ENCODE measurements around the gene KDM5B. TPM values are rescaled to one million over a fixed set of nuclear protein-coding genes. Genes with fewer than 3 reads are reported as not detected.

Gene KDM5B
- polyA plus RNA-seq, 3 donors, result 3.4 to 12.5 (median 10.6) TPM

DNA sequence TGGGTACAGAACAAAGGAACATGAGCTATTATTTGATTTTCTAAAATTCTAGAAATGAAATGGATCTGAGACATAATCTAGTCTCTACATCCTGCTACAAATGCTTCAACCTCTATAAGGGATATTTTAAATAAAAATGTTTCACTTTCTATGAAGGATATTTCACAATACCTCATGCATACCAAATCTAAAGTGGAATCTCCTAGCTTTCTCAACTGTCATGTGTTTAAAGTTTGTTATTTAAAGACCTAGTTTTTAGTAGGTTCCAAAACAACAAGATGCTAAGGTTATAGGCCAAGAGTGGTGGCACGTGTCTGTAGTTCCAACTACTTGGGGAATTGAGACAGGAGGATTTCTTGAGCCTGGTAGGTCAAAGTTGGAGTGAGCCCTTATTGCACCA lies 47.6 kb downstream of the KDM5B start:
- no peaks in the 10 kb centered on the region for H3K9me3 ChIP-seq (replicated peaks in 1 of 2; ENCODE audit: control insufficient read depth in 1 of 2, insufficient read depth in 1 of 2, low read length in 2 of 2)
- H3K27me3 ChIP-seq (ENCODE audit: control insufficient read depth in 2 of 2, insufficient read depth in 2 of 2, low read length in 2 of 2), result no peaks in the 10 kb centered on the region
- no peak overlapping the region for H3K9ac ChIP-seq (ENCODE audit: insufficient read depth, low read length, poor library complexity, severe bottlenecking)
- Mint-ChIP-seq H3K9me3 (peaks cover 0 to 2% (median 0%) of the 10 kb centered on the region in 7 donors), H3K36me3 (peaks cover 50 to 72% of the 10 kb centered on the region in 2 donors), H3K4me3 (no peak overlapping the region), H3K27ac (peak overlapping the region in 3 of 7 donors; percentile 20 to 23 (median 21)), H3K4me1 (peaks cover 27% of the 10 kb centered on the region), H3K27me3 (ENCODE audit: low read depth in 3 of 3) (no peaks in the 10 kb centered on the region)
- H3K4me1 ChIP-seq (ENCODE audit: control insufficient read depth in 1 of 2, insufficient read depth in 2 of 2, low read length in 2 of 2), result peaks cover 14% of the 10 kb centered on the region in 2 donors
- WGBS (ENCODE audit: insufficient coverage), result 50% methylated on average over 1 of the region's 1 CpG
- DNase-seq, result peak in 2 of 3 donors; percentile 6 to 53
- H4K20me1 ChIP-seq (ENCODE audit: insufficient read depth, low read length), result no peaks in the 10 kb centered on the region
- no peak overlapping the region for H3K4me2 ChIP-seq (replicated peaks; ENCODE audit: extremely low read depth, low read length, poor library complexity, severe bottlenecking)
- TF ChIP-seq CTCF (IDR thresholded peaks at IDR 0.05), result no peak
- H3K79me2 ChIP-seq (ENCODE audit: insufficient read depth, low read length), result no peaks in the 10 kb centered on the region
- H3K4me3 ChIP-seq (replicated peaks in 1 of 3; ENCODE audit: low read depth in 2 of 3, low read length in 3 of 3), result no peak overlapping the region
- peak overlapping the region in 1 of 2 donors; percentile 1 for H3K27ac ChIP-seq (ENCODE audit: low read depth in 1 of 2, low read length in 2 of 2)
- no peak overlapping the region for H2AFZ ChIP-seq (ENCODE audit: insufficient read depth, low read depth, low read length, poor library complexity, severe bottlenecking)
- H3K36me3 ChIP-seq (replicated peaks in 1 of 2; ENCODE audit: control insufficient read depth in 1 of 2, insufficient read depth in 2 of 2, low read length in 2 of 2), result peaks cover 43 to 82% of the 10 kb centered on the region in 2 donors
- intact Hi-C loops (cut with micrococcal nuclease), result no loop called here

- Histone ChIP-seq H3K27ac (ENCODE audit: low read depth in 1 of 2, low read length in 2 of 2) (no peak overlapping the region), H3K9ac (ENCODE audit: insufficient read depth, low read length, poor library complexity, severe bottlenecking) (no peak overlapping the region), H3K4me2 (replicated peaks; ENCODE audit: extremely low read depth, low read length, poor library complexity, severe bottlenecking) (no peak overlapping the region), H3K36me3 (replicated peaks in 1 of 2; ENCODE audit: control insufficient read depth in 1 of 2, insufficient read depth in 2 of 2, low read length in 2 of 2) (peaks cover 65 to 95% of the 10 kb centered on the region in 2 donors), H4K20me1 (ENCODE audit: insufficient read depth, low read length) (no peaks in the 10 kb centered on the region), H3K4me1 (ENCODE audit: control insufficient read depth in 1 of 2, insufficient read depth in 2 of 2, low read length in 2 of 2) (peaks cover 9 to 10% of the 10 kb centered on the region in 2 donors), H3K27me3 (ENCODE audit: control insufficient read depth in 2 of 2, insufficient read depth in 2 of 2, low read length in 2 of 2) (no peaks in the 10 kb centered on the region), H3K79me2 (ENCODE audit: insufficient read depth, low read length) (no peaks in the 10 kb centered on the region), H3K9me3 (replicated peaks in 1 of 2; ENCODE audit: control insufficient read depth in 1 of 2, insufficient read depth in 1 of 2, low read length in 2 of 2) (no peaks in the 10 kb centered on the region), H3K4me3 (replicated peaks in 1 of 3; ENCODE audit: low read depth in 2 of 3, low read length in 3 of 3) (no peak overlapping the region), H2AFZ (ENCODE audit: insufficient read depth, low read depth, low read length, poor library complexity, severe bottlenecking) (no peak overlapping the region)
- DNase-seq, result no peak
- Mint-ChIP-seq H3K36me3 (peaks cover 55 to 71% of the 10 kb centered on the region in 2 donors), H3K9me3 (peaks cover 0 to 1% (median 0%) of the 10 kb centered on the region in 7 donors), H3K27ac (no peak overlapping the region), H3K27me3 (ENCODE audit: low read depth in 3 of 3) (no peaks in the 10 kb centered on the region), H3K4me1 (peaks cover 25% of the 10 kb centered on the region), H3K4me3 (no peak overlapping the region)
- 86% methylated on average over 1 of the region's 2 CpGs for WGBS (ENCODE audit: insufficient coverage)
- intact Hi-C loops (cut with micrococcal nuclease), result loop anchor here in 1 of 2 donors (10.0 kb wide), 1 partner anchor 108 kb away; no protein-coding TSS in a partner anchor
- TF ChIP-seq CTCF (IDR thresholded peaks at IDR 0.05), result no peak
Measured at GRCh38 chr1:202756391-202756790, 51.8 kb downstream of the KDM5B start.

All from CD14-positive monocyte (primary cell).